Neural cell (in vitro differentiated cells): ENCODE measurements around the gene LIMK1.

Experiments
- CTCF ChIP-seq: fragments of 450-650 bp; IDR thresholded peaks from 2 replicates; pipeline ENCODE4 v1.5.1; 2014; ENCODE audit warnings: antibody characterized with exemption, mild to moderate bottlenecking, moderate library complexity; ENCODE audit not compliant: poor library complexity, severe bottlenecking
- EP300 ChIP-seq: fragments of 450-650 bp; conservative IDR thresholded peaks from 2 replicates; pipeline ENCODE4 v1.6.1; 2014; ENCODE audit warnings: antibody characterized with exemption, mild to moderate bottlenecking, moderate library complexity; ENCODE audit not compliant: poor library complexity, severe bottlenecking
- EZH2 ChIP-seq: fragments of 200-600, 300-800 bp; shearing (Covaris generic), sonication (generic); IDR thresholded peaks from 2 replicates; pipeline ENCODE4 v1.6.1; 2014; ENCODE audit warnings: antibody characterized with exemption, low read length, borderline replicate concordance, mild to moderate bottlenecking; ENCODE audit not compliant: insufficient read depth, poor library complexity, severe bottlenecking
- POLR2AphosphoS5 ChIP-seq: IDR thresholded peaks from 2 replicates; pipeline ENCODE4 v1.6.1; 2012
- RAD21 ChIP-seq: fragments of 450-650 bp; conservative IDR thresholded peaks from 2 replicates; pipeline ENCODE4 v1.6.1; 2014; ENCODE audit warnings: antibody characterized with exemption, mild to moderate bottlenecking, moderate library complexity
- TAF1 ChIP-seq: IDR thresholded peaks from 2 replicates; pipeline ENCODE4 v1.6.1; 2012; ENCODE audit warnings: low read depth
- TF ChIP-seq, protein P1 (sequence below): IDR thresholded peaks from 2 replicates; pipeline ENCODE4 v1.6.1; 2012; ENCODE audit warnings: borderline replicate concordance

- no peak for TF ChIP-seq POLR2AphosphoS5
- no peak for TF ChIP-seq TAF1
- no peak for TF ChIP-seq CTCF
- TF ChIP-seq EP300: no peak
- TF ChIP-seq EZH2: no peak
- TF ChIP-seq RAD21: no peak
- TF ChIP-seq, protein P1, sequence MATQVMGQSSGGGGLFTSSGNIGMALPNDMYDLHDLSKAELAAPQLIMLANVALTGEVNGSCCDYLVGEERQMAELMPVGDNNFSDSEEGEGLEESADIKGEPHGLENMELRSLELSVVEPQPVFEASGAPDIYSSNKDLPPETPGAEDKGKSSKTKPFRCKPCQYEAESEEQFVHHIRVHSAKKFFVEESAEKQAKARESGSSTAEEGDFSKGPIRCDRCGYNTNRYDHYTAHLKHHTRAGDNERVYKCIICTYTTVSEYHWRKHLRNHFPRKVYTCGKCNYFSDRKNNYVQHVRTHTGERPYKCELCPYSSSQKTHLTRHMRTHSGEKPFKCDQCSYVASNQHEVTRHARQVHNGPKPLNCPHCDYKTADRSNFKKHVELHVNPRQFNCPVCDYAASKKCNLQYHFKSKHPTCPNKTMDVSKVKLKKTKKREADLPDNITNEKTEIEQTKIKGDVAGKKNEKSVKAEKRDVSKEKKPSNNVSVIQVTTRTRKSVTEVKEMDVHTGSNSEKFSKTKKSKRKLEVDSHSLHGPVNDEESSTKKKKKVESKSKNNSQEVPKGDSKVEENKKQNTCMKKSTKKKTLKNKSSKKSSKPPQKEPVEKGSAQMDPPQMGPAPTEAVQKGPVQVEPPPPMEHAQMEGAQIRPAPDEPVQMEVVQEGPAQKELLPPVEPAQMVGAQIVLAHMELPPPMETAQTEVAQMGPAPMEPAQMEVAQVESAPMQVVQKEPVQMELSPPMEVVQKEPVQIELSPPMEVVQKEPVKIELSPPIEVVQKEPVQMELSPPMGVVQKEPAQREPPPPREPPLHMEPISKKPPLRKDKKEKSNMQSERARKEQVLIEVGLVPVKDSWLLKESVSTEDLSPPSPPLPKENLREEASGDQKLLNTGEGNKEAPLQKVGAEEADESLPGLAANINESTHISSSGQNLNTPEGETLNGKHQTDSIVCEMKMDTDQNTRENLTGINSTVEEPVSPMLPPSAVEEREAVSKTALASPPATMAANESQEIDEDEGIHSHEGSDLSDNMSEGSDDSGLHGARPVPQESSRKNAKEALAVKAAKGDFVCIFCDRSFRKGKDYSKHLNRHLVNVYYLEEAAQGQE: no peak
Measured at GRCh38 chr7:74155810-74156395, 72.3 kb downstream of the LIMK1 start.
